ENCODE measurements around the gene SRP9.

DNA sequence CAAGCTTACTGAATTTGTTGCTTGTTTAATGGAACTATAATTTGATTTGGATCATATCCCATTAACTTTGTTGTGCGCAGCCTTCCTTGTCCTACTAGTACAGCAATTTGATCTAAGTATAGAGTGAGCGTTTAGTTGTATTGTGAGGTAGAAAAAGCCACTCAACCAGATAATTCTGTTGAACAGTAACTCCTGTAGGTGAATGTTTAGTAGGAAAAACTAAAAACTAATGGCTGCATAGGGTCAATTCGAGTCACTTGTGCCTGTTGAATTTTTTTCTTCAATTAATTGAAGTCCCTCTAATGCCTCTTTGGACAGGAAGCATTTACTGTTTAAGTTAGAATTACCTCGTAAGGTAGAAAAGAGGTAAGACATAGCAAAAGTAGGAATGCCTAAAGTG lies 17.3 kb downstream of the SRP9 start:
- TF ChIP-seq, protein P1, sequence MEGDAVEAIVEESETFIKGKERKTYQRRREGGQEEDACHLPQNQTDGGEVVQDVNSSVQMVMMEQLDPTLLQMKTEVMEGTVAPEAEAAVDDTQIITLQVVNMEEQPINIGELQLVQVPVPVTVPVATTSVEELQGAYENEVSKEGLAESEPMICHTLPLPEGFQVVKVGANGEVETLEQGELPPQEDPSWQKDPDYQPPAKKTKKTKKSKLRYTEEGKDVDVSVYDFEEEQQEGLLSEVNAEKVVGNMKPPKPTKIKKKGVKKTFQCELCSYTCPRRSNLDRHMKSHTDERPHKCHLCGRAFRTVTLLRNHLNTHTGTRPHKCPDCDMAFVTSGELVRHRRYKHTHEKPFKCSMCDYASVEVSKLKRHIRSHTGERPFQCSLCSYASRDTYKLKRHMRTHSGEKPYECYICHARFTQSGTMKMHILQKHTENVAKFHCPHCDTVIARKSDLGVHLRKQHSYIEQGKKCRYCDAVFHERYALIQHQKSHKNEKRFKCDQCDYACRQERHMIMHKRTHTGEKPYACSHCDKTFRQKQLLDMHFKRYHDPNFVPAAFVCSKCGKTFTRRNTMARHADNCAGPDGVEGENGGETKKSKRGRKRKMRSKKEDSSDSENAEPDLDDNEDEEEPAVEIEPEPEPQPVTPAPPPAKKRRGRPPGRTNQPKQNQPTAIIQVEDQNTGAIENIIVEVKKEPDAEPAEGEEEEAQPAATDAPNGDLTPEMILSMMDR (IDR thresholded peaks at IDR 0.05) = no peak
- TF ChIP-seq POLR2A (IDR thresholded peaks at IDR 0.05) = no peak
